HepG2 (cell line): ENCODE data around the gene FRMD4A. TPM values are rescaled to one million over a fixed set of nuclear protein-coding genes. Genes with fewer than 3 reads are reported as not detected.

Source experiments
- ARID5B ChIP-seq: IDR thresholded peaks from 2 replicates; pipeline ENCODE4 v1.4.0; 2020; ENCODE audit warnings: mild to moderate bottlenecking, missing genetic modification reagents
- CENPBD1 ChIP-seq: sonication (generic); formaldehyde crosslinking; IDR thresholded peaks from 2 replicates; pipeline ENCODE4 v1.8.0; 2022; ENCODE audit warnings: missing genetic modification reagents, low read depth, mild to moderate bottlenecking, borderline replicate concordance
- FOXO1 ChIP-seq: sonication (generic); formaldehyde crosslinking; IDR thresholded peaks from 2 replicates; pipeline ENCODE4 v1.4.0; 2020; ENCODE audit warnings: missing genetic modification reagents
- HNF4A ChIP-seq: sonication (generic); formaldehyde crosslinking; IDR thresholded peaks from 2 replicates; pipeline ENCODE4 v1.4.0; 2020; ENCODE audit warnings: missing genetic modification reagents
- HOXA5 ChIP-seq: sonication (generic); formaldehyde crosslinking; IDR thresholded peaks from 2 replicates; pipeline ENCODE4 v1.4.0; 2020; ENCODE audit warnings: missing genetic modification reagents
- MYPOP ChIP-seq: sonication (generic); formaldehyde crosslinking; IDR thresholded peaks from 2 replicates; pipeline ENCODE4 v1.8.1; 2023; ENCODE audit warnings: mild to moderate bottlenecking, moderate library complexity, missing genetic modification reagents
- RBAK ChIP-seq: sonication (generic); formaldehyde crosslinking; IDR thresholded peaks from 2 replicates; pipeline ENCODE4 v1.5.1; 2020; ENCODE audit warnings: mild to moderate bottlenecking, missing genetic modification reagents
- ZBTB34 ChIP-seq: sonication (generic); formaldehyde crosslinking; IDR thresholded peaks from 2 replicates; pipeline ENCODE4 v1.8.0; 2022; ENCODE audit warnings: mild to moderate bottlenecking, missing genetic modification reagents
- ZBTB40 ChIP-seq, 2 experiments: fragments of 450-650 bp in 1 of 2; sonication (generic) in 1 of 2; formaldehyde crosslinking in 1 of 2; IDR thresholded peaks; 2 replicates each; pipeline versions ENCODE4 v1.6.1 to v1.8.0; 2016 to 2022; ENCODE audit warnings: antibody characterized with exemption in 1 of 2, mild to moderate bottlenecking in 1 of 2, missing genetic modification reagents in 1 of 2
- ZC3H13 ChIP-seq: sonication (generic); formaldehyde crosslinking; IDR thresholded peaks from 2 replicates; pipeline ENCODE4 v1.8.1; 2023; ENCODE audit warnings: mild to moderate bottlenecking, missing genetic modification reagents, moderate library complexity
- ZSCAN21 ChIP-seq: sonication (generic); formaldehyde crosslinking; IDR thresholded peaks from 2 replicates; pipeline ENCODE4 v1.8.0; 2022; ENCODE audit warnings: mild to moderate bottlenecking, missing genetic modification reagents, moderate library complexity, borderline replicate concordance
- polyA plus RNA-seq, 8 experiments: library from polyadenylated mRNA; depleted of rRNA in 3 of 8; stranded (reverse) in 7 of 8; unstranded in 1 of 8; fragments of >200 nt; fragmentation: Illumina TruSeq in 4 of 8; extraction: Trizol in 4 of 8; gene quantifications; 2 replicates each; pipeline versions ENCODE4 v1.2.1 to v1.2.3, GENCODE V29; 2011 to 2016; ENCODE audit warnings: low read depth in 4 of 8, missing spikeins in 1 of 8, mixed read lengths in 1 of 8; ENCODE audit not compliant: insufficient read depth in 1 of 8
- total RNA-seq, 5 experiments: library from RNA; depleted of rRNA; stranded (reverse); fragments of >200 nt; fragmentation: Illumina TruSeq; extraction: Trizol; gene quantifications; 2 replicates each; pipeline ENCODE4 v1.2.3, GENCODE V29; 2016; ENCODE audit warnings: low read depth in 1 of 5

The FRMD4A gene
- total and polyA plus RNA-seq, 2 of the 13 experiments (the other 11 are each of a cell fraction or from before 2014, with no cell fraction given): 0.09 to 0.26 TPM

GRCh38 chr10:14259696-14260566 lies 70.8 kb downstream of the FRMD4A start (continued):
- TF ChIP-seq MYPOP: no peak
- no peak for TF ChIP-seq ZC3H13 (CRISPR knock-in tag)
- TF ChIP-seq HNF4A (CRISPR knock-in tag): peak; percentile 88
- no peak for TF ChIP-seq HOXA5 (CRISPR knock-in tag)
- TF ChIP-seq CENPBD1 (CRISPR knock-in tag): no peak
- TF ChIP-seq ZBTB40 (IDR thresholded peaks at IDR 0.05): no peak
- TF ChIP-seq ZBTB40 (CRISPR knock-in tag; IDR thresholded peaks at IDR 0.05): no peak
- TF ChIP-seq RBAK (CRISPR knock-in tag): no peak
- peak; percentile 82; the same call in 1 of the 2 replicates for TF ChIP-seq FOXO1
- TF ChIP-seq ARID5B (CRISPR knock-in tag): peak; percentile 91
- TF ChIP-seq ZSCAN21: no peak
- TF ChIP-seq ZBTB34 (CRISPR knock-in tag): no peak
